Measurements from ENCODE around the gene CIP2A. TPM values are rescaled to one million over a fixed set of nuclear protein-coding genes. Genes with fewer than 3 reads are reported as not detected.

The CIP2A gene
- total RNA-seq, 1 experiment from 2014 or later: 36.9 TPM

DNA sequence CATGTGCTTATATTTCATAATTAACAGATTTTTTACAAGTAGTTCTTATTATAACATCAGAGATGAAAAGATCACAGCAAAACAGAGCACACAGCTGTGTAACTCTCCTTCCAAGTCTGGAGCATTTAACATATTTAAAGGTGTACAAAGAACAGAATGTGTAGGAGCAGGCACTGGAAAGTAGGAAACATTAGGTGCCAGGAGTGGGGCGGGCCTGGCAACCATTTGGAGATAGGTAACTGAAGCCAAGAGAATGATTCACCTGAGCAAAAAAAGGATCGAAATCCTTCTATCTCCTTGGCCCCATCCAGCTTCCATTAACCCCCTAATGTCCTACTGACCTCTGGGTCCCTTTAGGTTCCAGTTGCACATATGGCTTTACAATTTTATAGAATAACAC lies 76.6 kb downstream of the CIP2A start:
- no peak overlapping the region for H3K4me3 Mint-ChIP-seq (ENCODE audit: low read depth, unreplicated experiment)
- TF ChIP-seq, protein P1, sequence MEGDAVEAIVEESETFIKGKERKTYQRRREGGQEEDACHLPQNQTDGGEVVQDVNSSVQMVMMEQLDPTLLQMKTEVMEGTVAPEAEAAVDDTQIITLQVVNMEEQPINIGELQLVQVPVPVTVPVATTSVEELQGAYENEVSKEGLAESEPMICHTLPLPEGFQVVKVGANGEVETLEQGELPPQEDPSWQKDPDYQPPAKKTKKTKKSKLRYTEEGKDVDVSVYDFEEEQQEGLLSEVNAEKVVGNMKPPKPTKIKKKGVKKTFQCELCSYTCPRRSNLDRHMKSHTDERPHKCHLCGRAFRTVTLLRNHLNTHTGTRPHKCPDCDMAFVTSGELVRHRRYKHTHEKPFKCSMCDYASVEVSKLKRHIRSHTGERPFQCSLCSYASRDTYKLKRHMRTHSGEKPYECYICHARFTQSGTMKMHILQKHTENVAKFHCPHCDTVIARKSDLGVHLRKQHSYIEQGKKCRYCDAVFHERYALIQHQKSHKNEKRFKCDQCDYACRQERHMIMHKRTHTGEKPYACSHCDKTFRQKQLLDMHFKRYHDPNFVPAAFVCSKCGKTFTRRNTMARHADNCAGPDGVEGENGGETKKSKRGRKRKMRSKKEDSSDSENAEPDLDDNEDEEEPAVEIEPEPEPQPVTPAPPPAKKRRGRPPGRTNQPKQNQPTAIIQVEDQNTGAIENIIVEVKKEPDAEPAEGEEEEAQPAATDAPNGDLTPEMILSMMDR (IDR thresholded peaks at IDR 0.05; ENCODE audit: unreplicated experiment): no peak
- H3K36me3 Mint-ChIP-seq (ENCODE audit: insufficient read depth, unreplicated experiment): no peaks in the 10 kb centered on the region

DNA sequence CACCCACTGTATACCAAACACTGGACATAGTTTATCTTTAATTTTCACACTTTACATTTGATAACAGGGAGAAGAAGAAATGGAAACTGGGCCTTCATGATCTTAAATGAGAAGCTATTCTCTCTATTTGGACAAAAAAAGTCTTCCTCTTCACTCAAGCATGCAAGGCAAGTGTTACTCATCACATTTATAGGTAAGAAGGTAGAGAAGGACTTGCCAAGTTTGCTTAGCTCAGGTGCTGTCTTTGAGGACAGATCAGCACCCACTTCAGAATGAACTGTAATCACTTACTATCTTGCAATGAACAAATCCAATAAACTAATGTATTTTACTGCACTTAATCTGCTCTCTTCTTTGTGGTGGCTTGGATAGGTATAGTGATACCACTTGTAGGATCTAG lies 77.7 kb downstream of the CIP2A start:
- Mint-ChIP-seq H3K4me3 (ENCODE audit: low read depth, unreplicated experiment) (no peak overlapping the region), H3K36me3 (ENCODE audit: insufficient read depth, unreplicated experiment) (no peaks in the 10 kb centered on the region), H3K4me1 (ENCODE audit: low read depth, unreplicated experiment) (no peaks in the 10 kb centered on the region)

More for the DNA sequence above, 76.6 kb downstream of the CIP2A start:
- H3K27me3 Mint-ChIP-seq (ENCODE audit: unreplicated experiment): no peaks in the 10 kb centered on the region
- no peaks in the 10 kb centered on the region for H3K9me3 Mint-ChIP-seq (ENCODE audit: low read depth, unreplicated experiment)
- no peaks in the 10 kb centered on the region for H3K4me1 Mint-ChIP-seq (ENCODE audit: low read depth, unreplicated experiment)
- no TSS peak for BruUV-seq (replicated peaks)
- intact Hi-C loops (cut with micrococcal nuclease; ENCODE audit: unreplicated experiment): no loop called here
- CTCF ChIA-PET: no interaction called here
- DNase-seq: no peak
- H3K27ac Mint-ChIP-seq (ENCODE audit: unreplicated experiment): no peak overlapping the region

DNA sequence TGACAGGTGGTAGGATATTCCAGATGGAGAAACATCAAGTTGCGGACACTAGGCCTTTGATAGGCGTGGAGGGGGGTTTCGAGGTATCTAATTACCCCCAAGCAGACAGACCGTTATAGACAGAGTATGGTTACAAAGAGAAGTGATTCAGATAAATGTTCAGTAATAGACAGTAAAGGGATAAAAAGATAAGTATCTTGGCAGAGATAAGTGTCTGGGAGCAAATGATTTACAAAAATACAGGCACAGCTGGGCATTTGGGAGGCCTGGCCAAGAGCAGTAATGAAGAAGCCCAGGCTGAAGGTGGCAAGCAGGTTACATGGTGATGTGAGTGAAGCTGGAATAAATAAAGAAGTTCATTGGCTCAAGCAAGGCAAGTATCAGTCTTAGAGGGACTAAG lies 78.2 kb downstream of the CIP2A start:
- Mint-ChIP-seq H3K9me3 (ENCODE audit: low read depth, unreplicated experiment) (no peaks in the 10 kb centered on the region), H3K4me1 (ENCODE audit: low read depth, unreplicated experiment) (no peaks in the 10 kb centered on the region), H3K4me3 (ENCODE audit: low read depth, unreplicated experiment) (no peak overlapping the region), H3K27ac (ENCODE audit: unreplicated experiment) (no peak overlapping the region), H3K27me3 (ENCODE audit: unreplicated experiment) (no peaks in the 10 kb centered on the region), H3K36me3 (ENCODE audit: insufficient read depth, unreplicated experiment) (no peaks in the 10 kb centered on the region)
- DNase-seq: no peak
- BruUV-seq (replicated peaks): no TSS peak
- TF ChIP-seq, protein P1 (IDR thresholded peaks at IDR 0.05; ENCODE audit: unreplicated experiment): no peak
- intact Hi-C loops (cut with micrococcal nuclease; ENCODE audit: unreplicated experiment): no loop called here
- CTCF ChIA-PET: no interaction called here

More for the DNA sequence above, 77.7 kb downstream of the CIP2A start:
- Mint-ChIP-seq H3K27ac (ENCODE audit: unreplicated experiment) (no peak overlapping the region), H3K27me3 (ENCODE audit: unreplicated experiment) (no peaks in the 10 kb centered on the region), H3K9me3 (ENCODE audit: low read depth, unreplicated experiment) (no peaks in the 10 kb centered on the region)
- no TSS peak for BruUV-seq (replicated peaks)
- no peak for DNase-seq
- CTCF ChIA-PET: no interaction called here
- TF ChIP-seq, protein P1 (IDR thresholded peaks at IDR 0.05; ENCODE audit: unreplicated experiment): no peak
- intact Hi-C loops (cut with micrococcal nuclease; ENCODE audit: unreplicated experiment): no loop called here

DNA sequence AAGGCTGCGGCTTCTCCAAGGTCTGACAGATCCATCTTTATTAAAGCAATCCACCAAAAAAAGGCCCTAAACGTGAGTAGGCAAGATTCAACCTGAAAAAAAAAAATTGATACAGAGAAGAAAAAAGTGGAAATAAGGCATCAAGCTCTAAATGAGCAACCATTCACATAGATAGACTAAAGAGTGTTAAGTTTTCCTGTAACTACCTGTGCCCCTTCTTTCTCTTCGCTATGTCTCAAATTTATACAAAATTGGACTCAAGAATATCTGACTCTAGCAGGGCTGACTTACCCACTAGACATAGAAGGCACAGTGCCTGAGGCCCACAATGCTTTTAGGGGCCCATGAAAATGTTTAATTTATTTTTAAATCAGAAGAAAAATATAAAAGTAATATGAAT lies 78.7 kb downstream of the CIP2A start, which contains the start of gene MYH15:
Gene MYH15 (minus strand): TSS at position 101 of the 400 bp plus-strand sequence. CDS start 66 bp downstream, at position 35.
- intact Hi-C loops (cut with micrococcal nuclease; ENCODE audit: unreplicated experiment): no loop called here
- Mint-ChIP-seq H3K4me1 (ENCODE audit: low read depth, unreplicated experiment) (no peaks in the 10 kb centered on the region), H3K27me3 (ENCODE audit: unreplicated experiment) (no peaks in the 10 kb centered on the region), H3K4me3 (ENCODE audit: low read depth, unreplicated experiment) (no peak within 1 kb of the TSS), H3K36me3 (ENCODE audit: insufficient read depth, unreplicated experiment) (no peaks in the 10 kb centered on the region), H3K27ac (ENCODE audit: unreplicated experiment) (no peak within 1 kb of the TSS), H3K9me3 (ENCODE audit: low read depth, unreplicated experiment) (no peaks in the 10 kb centered on the region)
- DNase-seq: no peak
- no TSS peak for BruUV-seq (replicated peaks)
- CTCF ChIA-PET: no interaction called here
- TF ChIP-seq, protein P1 (IDR thresholded peaks at IDR 0.05; ENCODE audit: unreplicated experiment): no peak
